BE2C (cell line): ENCODE data around the gene NUDT7.

Experiments
- DNase-seq: peaks from one replicate; pipeline ENCODE4 v3.0.0-alpha.2; 2020
- H3K27me3 ChIP-seq: fragments of 250-450 bp; sonication (Bioruptor Pico); 2 replicates; pipeline ENCODE4 v1.5.1; 2020; ENCODE audit warnings: mild to moderate bottlenecking
- H3K36me3 ChIP-seq: fragments of 250-450 bp; sonication (Bioruptor Pico); 2 replicates; pipeline ENCODE4 v1.5.1; 2020; ENCODE audit warnings: mild to moderate bottlenecking
- H3K4me1 ChIP-seq: fragments of 250-450 bp; sonication (Bioruptor Pico); 2 replicates; pipeline ENCODE4 v1.5.1; 2020
- H3K4me3 ChIP-seq: 2 replicates; pipeline ENCODE4 v1.5.1; 2011; ENCODE audit warnings: low read depth, low read length
- H3K9me3 ChIP-seq: fragments of 250-450 bp; sonication (Bioruptor Pico); 2 replicates; pipeline ENCODE4 v1.5.1; 2020
- CTCF ChIP-seq: IDR thresholded peaks from 2 replicates; pipeline ENCODE4 v1.5.1; 2012; ENCODE audit warnings: mild to moderate bottlenecking, low read depth, low read length

Gene NUDT7

DNA sequence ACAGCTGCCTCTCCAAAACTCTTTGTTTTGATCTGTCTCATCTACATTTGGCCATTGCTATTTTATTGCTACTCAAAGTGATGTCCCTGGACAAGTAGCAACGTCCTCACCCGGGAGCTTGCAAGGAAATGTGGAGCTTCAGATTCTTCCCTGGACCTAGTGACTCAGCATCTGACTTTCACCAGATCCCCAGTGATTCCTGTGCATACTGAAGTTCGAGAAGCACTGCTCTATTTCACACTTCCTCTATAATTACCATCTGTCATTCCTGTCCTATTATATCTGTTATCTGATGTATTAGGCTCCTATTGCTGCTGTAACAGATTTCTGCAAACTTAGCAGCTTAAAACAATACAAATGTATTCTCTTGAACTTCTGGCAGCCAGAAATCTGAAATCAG, 37.5 kb downstream of the NUDT7 start:
- Histone ChIP-seq H3K4me1 (no peaks in the 10 kb centered on the region), H3K36me3 (no peaks in the 10 kb centered on the region), H3K9me3 (0 out of 2 replicates have a peak, but pooled peaks cover 4% of the 10 kb centered on the region), H3K27me3 (no peaks in the 10 kb centered on the region), H3K4me3 (no peak overlapping the region)
- no peak for DNase-seq
- TF ChIP-seq CTCF = no peak

- no peaks in the 10 kb centered on the region for H3K27me3 ChIP-seq
- no peaks in the 10 kb centered on the region for H3K36me3 ChIP-seq
- no peak for DNase-seq
- TF ChIP-seq CTCF = no peak
- H3K4me1 ChIP-seq = no peaks in the 10 kb centered on the region
- H3K9me3 ChIP-seq = 0 out of 2 replicates have a peak, but pooled peaks cover 4% of the 10 kb centered on the region
- no peak overlapping the region for H3K4me3 ChIP-seq
Measured at GRCh38 chr16:77760800-77761199, 38.5 kb downstream of the NUDT7 start.

GRCh38 chr16:77761204-77761603, 38.9 kb downstream of the NUDT7 start:
- Histone ChIP-seq H3K27me3 (no peaks in the 10 kb centered on the region), H3K36me3 (no peaks in the 10 kb centered on the region), H3K4me3 (no peak overlapping the region), H3K4me1 (no peaks in the 10 kb centered on the region), H3K9me3 (0 out of 2 replicates have a peak, but pooled peaks cover 4% of the 10 kb centered on the region)
- DNase-seq = no peak
- no peak for TF ChIP-seq CTCF

- H3K9me3 ChIP-seq = 0 out of 2 replicates have a peak, but pooled peaks cover 4% of the 10 kb centered on the region
- DNase-seq = no peak
- no peak for TF ChIP-seq CTCF
Measured at GRCh38 chr16:77762262-77762661, 39.9 kb downstream of the NUDT7 start.

GRCh38 chr16:77763994-77764393, 41.7 kb downstream of the NUDT7 start:
- H3K36me3 ChIP-seq = no peaks in the 10 kb centered on the region
- H3K27me3 ChIP-seq = no peaks in the 10 kb centered on the region
- H3K4me3 ChIP-seq = no peak overlapping the region
- H3K4me1 ChIP-seq = no peaks in the 10 kb centered on the region
- no peaks in the 10 kb centered on the region for H3K9me3 ChIP-seq
- no peak for TF ChIP-seq CTCF
- DNase-seq = no peak

More at GRCh38 chr16:77762262-77762661, 39.9 kb downstream of the NUDT7 start:
- Histone ChIP-seq H3K27me3 (no peaks in the 10 kb centered on the region), H3K36me3 (no peaks in the 10 kb centered on the region), H3K4me3 (no peak overlapping the region), H3K4me1 (no peaks in the 10 kb centered on the region)

GRCh38 chr16:77767211-77767610, 44.9 kb downstream of the NUDT7 start:
- TF ChIP-seq CTCF = no peak
- Histone ChIP-seq H3K4me1 (no peaks in the 10 kb centered on the region), H3K27me3 (no peaks in the 10 kb centered on the region), H3K4me3 (no peak overlapping the region), H3K36me3 (no peaks in the 10 kb centered on the region), H3K9me3 (no peaks in the 10 kb centered on the region)
- DNase-seq = no peak
